Testis (tissue), 2 donors: ENCODE results near the gene NRXN3.

ENCODE experiments used
- CTCF ChIP-seq, 3 experiments: fragments of 450-650 bp in 2 of 3; fragments of 200-600 bp in 1 of 3; sonication (generic) in 1 of 3; IDR thresholded peaks; one replicate each; pipeline ENCODE4 v1.5.1; 2016 to 2019; ENCODE audit warnings: antibody characterized with exemption in 3 of 3, mild to moderate bottlenecking in 2 of 3, moderate library complexity in 1 of 3
- POLR2A ChIP-seq: fragments of 450-650 bp; IDR thresholded peaks from one replicate; pipeline ENCODE4 v1.6.1; 2017; ENCODE audit warnings: antibody characterized with exemption, mild to moderate bottlenecking, moderate library complexity

- TF ChIP-seq CTCF (IDR thresholded peaks at IDR 0.05) (no peak), POLR2A (no peak)
Observed at GRCh38 chr14:79728331-79728730, 1558.2 kb downstream of the NRXN3 start.
